ENCODE measurements around the gene NEK11.

GRCh38 chr3:131072099-131072559, 45.5 kb downstream of the NEK11 start:
- TF ChIP-seq POLR2AphosphoS5 (IDR thresholded peaks at IDR 0.05; ENCODE audit: control insufficient read depth, insufficient read depth, low read depth, low read length), result no peak
- TF ChIP-seq, protein P1, sequence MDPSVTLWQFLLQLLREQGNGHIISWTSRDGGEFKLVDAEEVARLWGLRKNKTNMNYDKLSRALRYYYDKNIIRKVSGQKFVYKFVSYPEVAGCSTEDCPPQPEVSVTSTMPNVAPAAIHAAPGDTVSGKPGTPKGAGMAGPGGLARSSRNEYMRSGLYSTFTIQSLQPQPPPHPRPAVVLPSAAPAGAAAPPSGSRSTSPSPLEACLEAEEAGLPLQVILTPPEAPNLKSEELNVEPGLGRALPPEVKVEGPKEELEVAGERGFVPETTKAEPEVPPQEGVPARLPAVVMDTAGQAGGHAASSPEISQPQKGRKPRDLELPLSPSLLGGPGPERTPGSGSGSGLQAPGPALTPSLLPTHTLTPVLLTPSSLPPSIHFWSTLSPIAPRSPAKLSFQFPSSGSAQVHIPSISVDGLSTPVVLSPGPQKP (CRISPR knock-in tag; IDR thresholded peaks at IDR 0.05), result no peak
- TF ChIP-seq, protein P2, sequence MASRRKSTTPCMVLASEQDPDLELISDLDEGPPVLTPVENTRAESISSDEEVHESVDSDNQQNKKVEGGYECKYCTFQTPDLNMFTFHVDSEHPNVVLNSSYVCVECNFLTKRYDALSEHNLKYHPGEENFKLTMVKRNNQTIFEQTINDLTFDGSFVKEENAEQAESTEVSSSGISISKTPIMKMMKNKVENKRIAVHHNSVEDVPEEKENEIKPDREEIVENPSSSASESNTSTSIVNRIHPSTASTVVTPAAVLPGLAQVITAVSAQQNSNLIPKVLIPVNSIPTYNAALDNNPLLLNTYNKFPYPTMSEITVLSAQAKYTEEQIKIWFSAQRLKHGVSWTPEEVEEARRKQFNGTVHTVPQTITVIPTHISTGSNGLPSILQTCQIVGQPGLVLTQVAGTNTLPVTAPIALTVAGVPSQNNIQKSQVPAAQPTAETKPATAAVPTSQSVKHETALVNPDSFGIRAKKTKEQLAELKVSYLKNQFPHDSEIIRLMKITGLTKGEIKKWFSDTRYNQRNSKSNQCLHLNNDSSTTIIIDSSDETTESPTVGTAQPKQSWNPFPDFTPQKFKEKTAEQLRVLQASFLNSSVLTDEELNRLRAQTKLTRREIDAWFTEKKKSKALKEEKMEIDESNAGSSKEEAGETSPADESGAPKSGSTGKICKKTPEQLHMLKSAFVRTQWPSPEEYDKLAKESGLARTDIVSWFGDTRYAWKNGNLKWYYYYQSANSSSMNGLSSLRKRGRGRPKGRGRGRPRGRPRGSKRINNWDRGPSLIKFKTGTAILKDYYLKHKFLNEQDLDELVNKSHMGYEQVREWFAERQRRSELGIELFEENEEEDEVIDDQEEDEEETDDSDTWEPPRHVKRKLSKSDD (conservative IDR thresholded peaks at IDR 0.05; ENCODE audit: low read length), result no peak
- no peak for TF ChIP-seq ZZZ3 (IDR thresholded peaks at IDR 0.05)
